ENCODE data around the gene CNIH2.

CNIH2 gene

GRCh38 chr11:66259225-66259624 lies 18.8 kb upstream of the CNIH2 start:
- no peak for DNase-seq (ENCODE audit: low read depth, low spot score)

- no peak for DNase-seq (ENCODE audit: low read depth, low spot score)
These were observed 18.0 kb upstream of the CNIH2 start for GRCh38 chr11:66259956-66260355.

- no peak for DNase-seq (ENCODE audit: low read depth, low spot score)
These were observed 16.4 kb upstream of the CNIH2 start for GRCh38 chr11:66261578-66261977.

DNA sequence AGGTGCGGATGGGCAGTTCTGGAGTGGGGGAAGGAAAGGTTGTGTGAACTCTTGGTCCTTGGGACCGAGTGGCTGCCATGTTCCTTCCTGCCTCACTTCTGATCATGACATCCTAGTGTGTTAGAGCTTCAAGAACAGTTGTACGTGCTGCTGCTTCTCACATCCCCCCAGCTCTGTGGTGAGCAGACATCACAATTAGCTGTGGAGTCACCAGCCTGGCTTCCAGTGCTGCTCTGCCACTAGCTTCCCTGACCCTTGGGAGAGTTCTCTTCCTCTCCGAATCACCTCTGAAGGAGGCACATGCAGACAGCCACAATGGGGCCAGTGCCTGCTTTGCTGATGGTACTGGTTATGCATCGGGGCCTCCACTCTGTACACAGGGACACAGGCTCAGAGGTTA lies 15.8 kb upstream of the CNIH2 start:
- no peak for DNase-seq (ENCODE audit: low read depth, low spot score)

- DNase-seq (ENCODE audit: low read depth, low spot score): no peak
These were observed 15.3 kb upstream of the CNIH2 start for GRCh38 chr11:66262696-66263095.

DNA sequence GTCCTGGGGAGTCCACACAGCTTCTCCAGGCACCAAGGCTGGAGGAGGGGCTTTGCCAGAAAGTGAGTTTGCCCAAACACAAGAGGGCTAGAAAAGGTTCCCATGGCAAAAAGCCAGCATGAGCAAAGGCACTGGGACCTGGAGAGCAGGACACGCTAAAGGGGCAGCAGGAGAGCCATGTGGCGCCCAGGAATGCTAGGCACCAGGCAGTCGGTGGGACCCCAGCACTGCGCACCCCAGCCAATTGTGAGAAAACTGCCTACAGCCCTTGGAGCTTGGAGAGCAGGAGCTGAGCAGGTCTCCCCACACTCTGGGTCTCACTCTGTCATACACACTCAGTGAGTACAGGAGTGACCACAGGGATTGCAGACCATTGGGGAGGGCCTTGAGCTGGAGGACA lies 14.7 kb upstream of the CNIH2 start:
- no peak for DNase-seq (ENCODE audit: low read depth, low spot score)

GRCh38 chr11:66263785-66264184 lies 14.2 kb upstream of the CNIH2 start:
- no peak for DNase-seq (ENCODE audit: low read depth, low spot score)

DNA sequence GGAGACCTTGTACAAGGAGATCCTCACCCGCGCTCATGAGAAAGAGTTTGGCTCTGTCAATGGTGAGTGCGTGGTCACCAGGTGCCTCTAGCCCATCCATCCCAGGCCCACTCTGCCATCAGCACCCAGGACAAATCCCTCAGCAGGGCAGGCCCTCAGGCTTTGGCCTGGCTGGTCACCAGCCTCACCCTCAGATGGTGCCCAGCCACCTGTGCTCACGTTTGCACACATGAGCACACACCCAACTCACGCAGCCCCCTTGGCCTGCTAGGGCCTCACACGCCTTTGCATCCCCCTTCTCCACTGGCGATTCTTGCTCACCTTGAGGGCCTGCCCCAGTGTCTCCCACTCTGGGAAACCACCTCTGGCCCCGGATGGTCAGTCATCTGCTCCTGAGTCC lies 13.6 kb upstream of the CNIH2 start:
- DNase-seq (ENCODE audit: low read depth, low spot score): no peak

DNA sequence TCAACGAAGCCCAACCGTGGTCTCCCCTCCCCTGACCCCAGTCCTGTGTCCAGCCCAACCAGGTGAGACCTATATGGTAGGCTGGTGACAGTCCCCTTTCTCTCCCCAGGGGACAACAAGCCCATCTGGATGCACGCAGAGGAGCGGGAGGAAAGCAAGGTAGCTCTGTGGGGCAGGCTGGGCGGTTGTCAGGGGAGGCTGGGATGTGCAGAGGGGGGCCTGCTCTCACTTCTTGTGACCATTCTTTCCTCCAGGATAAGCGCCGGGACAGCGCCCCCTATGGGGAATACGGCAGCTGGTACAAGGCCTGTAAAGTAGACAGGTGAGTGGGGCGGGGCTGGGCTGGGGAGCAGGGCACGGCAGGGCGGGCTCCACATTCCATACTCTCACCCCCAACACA lies 13.1 kb upstream of the CNIH2 start:
- no peak for DNase-seq (ENCODE audit: low read depth, low spot score)

DNA sequence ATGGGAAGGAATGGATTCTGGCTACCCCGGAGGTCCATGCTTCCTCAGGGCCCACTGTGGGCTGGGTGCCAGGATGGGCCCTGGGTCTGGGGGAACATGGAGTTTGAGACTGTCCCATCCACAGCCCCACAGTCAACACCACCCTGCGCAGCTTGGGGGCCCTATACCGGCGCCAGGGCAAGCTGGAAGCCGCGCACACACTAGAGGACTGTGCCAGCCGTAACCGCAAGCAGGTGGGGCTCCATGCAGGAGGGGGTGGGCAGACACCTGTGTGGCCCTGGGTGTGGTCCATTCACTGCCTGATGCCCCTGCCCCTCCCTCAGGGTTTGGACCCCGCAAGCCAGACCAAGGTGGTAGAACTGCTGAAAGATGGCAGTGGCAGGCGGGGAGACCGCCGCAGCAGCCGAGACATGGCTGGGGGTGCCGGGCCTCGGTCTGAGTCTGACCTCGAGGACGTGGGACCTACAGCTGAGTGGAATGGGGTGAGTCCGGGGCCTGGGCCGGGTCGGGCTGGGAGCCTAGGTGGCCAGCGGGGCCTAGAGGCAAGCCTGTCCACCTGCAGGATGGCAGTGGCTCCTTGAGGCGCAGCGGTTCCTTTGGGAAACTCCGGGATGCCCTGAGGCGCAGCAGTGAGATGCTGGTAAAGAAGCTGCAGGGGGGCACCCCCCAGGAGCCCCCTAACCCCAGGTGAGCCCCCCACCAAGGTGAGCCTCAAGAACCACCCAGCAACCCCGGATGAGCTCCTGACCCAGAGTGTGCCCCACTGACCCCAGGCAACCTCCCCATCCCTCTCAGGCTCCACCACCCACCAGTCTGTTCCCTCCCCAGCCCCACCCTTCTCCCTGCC lies 12.2 kb upstream of the CNIH2 start:
- no peak for DNase-seq (ENCODE audit: low read depth, low spot score)

DNA sequence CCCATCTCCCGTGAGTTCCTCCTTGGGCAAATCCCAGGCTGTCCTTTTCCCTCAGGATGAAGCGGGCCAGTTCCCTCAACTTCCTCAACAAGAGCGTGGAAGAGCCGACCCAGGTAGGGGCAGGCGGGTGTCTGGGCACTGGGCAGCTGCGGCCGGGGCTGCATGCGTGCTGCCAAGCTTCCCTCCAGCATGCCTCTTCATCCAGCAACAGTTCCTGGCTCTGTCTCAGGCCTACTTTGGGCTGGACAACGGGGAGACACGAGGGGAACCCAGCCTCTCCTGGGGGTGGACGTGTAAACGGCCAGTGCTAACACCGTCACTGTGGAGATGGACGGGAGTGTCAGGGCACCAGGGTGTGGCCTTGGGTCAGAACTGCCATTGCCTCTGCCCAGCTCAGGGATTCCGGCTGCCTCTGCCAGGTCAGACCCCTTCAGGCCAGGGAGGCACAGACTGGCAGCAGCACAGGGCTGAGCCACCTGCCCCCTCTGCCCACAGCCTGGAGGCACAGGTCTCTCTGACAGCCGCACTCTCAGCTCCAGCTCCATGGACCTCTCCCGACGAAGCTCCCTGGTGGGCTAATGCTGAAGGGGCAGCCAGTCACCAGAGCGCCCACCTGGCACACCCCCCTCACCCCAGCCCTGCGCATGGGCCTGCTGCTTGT lies 11.5 kb upstream of the CNIH2 start:
- no peak for DNase-seq (ENCODE audit: low read depth, low spot score)

- no peak for DNase-seq (ENCODE audit: low read depth, low spot score)
These were observed 11.0 kb upstream of the CNIH2 start for GRCh38 chr11:66267039-66267378.

- peak; percentile 50 for DNase-seq (ENCODE audit: low read depth, low spot score)
These were observed 10.4 kb upstream of the CNIH2 start for GRCh38 chr11:66267379-66268243.

DNA sequence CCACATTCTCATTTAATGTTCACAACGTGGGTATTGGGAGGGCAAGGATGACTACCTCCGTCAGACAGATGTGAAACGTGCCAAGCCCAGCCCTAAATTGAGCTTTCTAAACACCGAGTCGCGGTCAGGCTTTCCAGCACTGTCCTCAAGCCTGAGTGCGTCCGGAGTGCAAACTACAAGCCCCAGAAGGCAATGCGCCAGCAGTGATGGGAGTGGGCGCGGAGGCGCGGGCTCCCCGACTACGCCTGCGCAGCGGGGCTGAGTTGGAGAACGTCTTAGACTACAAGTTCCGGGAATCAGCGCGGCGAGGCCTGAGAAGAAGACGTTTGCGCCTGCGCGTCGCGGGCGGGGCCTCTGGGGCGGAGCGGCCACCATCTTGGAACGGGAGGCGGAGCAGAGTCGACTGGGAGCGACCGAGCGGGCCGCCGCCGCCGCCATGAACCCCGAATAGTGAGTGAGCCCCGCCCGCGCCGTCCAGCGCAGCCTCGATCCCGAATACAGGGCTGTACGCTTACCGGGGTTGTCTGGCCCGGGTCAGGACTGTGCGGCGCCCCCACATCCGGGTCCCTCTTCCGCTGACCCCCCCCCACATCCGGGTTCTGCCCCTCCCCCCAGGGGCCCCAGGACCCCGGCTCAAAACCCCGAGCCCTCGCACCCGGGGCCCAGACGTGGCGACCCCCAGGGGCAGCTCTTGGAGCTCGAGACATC lies 9.6 kb upstream of the CNIH2 start, which contains the start of gene RAB1B:
TSS of gene RAB1B (plus strand) at position 396 of the 708 bp plus-strand sequence. CDS start at position 437, 41 bp downstream.
- DNase-seq (ENCODE audit: low read depth, low spot score): peak; percentile 95

DNA sequence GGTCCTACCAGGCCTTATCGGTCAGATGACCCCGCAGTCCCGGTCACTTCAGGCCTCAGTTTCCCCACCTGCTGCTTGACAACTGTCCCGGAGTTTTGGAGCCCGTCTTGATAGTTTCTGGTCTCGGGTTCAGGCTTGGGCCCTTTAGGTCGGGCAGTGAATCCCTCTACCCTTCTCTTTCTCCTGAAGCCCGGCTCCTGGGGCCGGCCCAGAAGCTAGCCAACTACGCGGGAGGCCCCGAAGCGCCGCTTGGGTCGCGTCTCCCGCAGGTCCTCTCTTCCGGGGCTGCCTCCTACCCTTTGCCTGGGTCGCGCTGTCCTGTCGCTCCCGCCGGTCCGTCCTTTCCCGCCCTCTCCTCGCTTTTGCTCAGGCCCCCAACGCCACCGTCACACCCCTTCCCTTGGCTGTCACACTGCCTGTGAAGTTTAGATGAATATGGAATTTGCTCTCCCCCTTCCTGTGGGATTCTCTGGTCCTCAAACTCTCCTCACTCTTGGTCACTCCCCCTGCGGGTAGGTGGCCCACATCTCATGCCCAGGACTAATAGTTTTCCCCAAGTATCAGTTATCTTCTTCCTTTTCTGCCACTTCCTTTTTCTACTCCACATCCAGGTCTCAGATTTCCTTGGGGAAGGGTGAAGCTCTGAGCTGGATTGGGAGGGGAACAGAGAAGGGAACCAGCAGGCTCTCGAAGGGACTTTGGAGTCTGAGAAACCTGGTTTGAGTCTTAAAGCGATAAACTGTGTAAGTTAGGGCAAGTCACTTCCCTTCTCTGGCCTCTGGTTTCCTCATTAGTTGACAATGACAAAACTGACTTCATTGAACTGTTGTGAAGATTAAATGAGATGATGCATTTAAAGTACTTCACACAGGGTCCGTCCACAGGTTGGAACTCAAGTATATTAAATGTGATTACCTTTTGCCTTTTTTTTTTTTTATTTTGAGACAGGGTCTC lies 8.7 kb upstream of the CNIH2 start:
- DNase-seq (ENCODE audit: low read depth, low spot score): no peak

- DNase-seq (ENCODE audit: low read depth, low spot score): no peak
These were observed 6.2 kb upstream of the CNIH2 start for GRCh38 chr11:66271816-66272215.

DNA sequence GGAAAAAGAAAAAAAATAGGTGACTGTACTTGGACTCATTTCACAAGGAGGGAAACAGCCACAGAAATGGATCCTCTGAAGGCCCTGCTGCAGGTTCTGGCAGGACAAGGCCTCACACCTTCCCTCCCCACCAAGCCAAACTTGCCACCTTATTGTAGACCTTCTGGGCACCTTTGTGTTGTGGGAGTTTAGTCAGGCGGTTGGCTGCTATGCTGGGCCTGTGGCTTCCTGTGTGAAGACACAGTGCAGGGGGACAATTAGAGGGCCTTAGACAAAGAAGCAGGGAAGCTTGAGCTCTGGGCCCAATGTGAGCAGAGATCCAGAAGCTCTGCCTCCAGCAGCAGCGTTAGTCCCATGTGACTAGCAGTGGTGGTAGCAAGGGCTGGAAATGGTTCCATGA lies 5.4 kb upstream of the CNIH2 start:
- no peak for DNase-seq (ENCODE audit: low read depth, low spot score)

DNA sequence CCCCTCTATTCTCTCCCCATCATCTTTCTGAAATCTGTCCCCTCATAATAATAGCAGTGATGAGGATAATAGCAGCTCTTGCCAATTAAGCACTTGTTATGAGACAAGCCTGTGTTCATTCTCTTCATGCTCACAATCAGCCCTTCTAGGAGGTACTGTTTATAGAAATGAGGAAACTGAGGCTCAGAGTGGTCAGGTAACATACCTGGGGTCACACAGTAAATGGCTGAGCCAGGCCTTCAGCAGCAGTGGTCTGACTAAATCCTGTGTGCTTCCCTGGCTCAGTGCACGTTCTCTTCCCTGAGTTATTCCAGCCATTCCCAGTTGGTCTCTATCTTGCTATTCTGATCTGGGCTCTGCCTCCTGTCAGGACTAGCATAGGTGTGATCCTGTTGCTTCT lies 3.8 kb upstream of the CNIH2 start:
- DNase-seq (ENCODE audit: low read depth, low spot score): no peak

- DNase-seq (ENCODE audit: low read depth, low spot score): no peak
These were observed 2.6 kb upstream of the CNIH2 start for GRCh38 chr11:66275396-66275795.

DNA sequence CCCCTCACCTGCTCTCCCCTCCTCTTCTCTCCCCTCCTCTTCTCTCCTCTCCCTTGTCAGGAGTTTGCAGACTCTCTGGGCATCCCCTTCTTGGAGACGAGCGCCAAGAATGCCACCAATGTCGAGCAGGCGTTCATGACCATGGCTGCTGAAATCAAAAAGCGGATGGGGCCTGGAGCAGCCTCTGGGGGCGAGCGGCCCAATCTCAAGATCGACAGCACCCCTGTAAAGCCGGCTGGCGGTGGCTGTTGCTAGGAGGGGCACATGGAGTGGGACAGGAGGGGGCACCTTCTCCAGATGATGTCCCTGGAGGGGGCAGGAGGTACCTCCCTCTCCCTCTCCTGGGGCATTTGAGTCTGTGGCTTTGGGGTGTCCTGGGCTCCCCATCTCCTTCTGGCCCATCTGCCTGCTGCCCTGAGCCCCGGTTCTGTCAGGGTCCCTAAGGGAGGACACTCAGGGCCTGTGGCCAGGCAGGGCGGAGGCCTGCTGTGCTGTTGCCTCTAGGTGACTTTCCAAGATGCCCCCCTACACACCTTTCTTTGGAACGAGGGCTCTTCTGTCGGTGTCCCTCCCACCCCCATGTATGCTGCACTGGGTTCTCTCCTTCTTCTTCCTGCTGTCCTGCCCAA lies 1.9 kb upstream of the CNIH2 start:
- DNase-seq (ENCODE audit: low read depth, low spot score): no peak

Measured in iPS DF 19.7 (cell line).